Lower leg skin (tissue), 3 donors: Measurements from ENCODE around the gene THBS2.
"Not testable (repeated sequence)": the region's sequence is repeated elsewhere in the genome, so short reads cannot be mapped to it uniquely, and the experiment has no call there.

ENCODE experiments used
- POLR2A ChIP-seq, 2 donors: fragments of 450-650 bp; IDR thresholded peaks; one replicate each; pipeline ENCODE4 v1.6.1; 2016 to 2017; ENCODE audit warnings: antibody characterized with exemption in 2 of 2, mild to moderate bottlenecking in 1 of 2, moderate library complexity in 1 of 2
- TF ChIP-seq, protein P1 (sequence below), 3 donors: fragments of 450-650 bp; IDR thresholded peaks; one replicate each; pipeline ENCODE4 v1.5.1; 2016; ENCODE audit warnings: antibody characterized with exemption in 3 of 3, mild to moderate bottlenecking in 3 of 3, moderate library complexity in 2 of 3

DNA sequence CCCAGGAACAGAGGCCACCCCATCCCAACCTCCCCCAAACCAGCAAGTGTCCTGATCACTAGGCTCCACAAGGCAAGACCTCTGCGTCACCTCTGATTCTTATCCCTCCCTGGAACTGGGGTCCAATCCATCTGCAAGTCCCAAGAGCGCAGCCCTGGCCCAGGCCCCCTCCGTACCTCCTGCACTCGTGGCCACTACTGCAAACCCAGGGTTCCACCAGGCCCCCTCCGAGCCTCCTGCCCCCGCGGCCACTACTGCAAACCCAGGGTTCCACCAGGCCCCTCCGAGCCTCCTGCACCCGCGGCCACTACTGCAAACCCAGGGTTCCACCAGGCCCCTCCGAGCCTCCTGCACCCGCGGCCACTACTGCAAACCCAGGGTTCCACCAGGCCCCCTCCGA is 9.0 kb upstream of the THBS2 start:
- TF ChIP-seq, protein P1, sequence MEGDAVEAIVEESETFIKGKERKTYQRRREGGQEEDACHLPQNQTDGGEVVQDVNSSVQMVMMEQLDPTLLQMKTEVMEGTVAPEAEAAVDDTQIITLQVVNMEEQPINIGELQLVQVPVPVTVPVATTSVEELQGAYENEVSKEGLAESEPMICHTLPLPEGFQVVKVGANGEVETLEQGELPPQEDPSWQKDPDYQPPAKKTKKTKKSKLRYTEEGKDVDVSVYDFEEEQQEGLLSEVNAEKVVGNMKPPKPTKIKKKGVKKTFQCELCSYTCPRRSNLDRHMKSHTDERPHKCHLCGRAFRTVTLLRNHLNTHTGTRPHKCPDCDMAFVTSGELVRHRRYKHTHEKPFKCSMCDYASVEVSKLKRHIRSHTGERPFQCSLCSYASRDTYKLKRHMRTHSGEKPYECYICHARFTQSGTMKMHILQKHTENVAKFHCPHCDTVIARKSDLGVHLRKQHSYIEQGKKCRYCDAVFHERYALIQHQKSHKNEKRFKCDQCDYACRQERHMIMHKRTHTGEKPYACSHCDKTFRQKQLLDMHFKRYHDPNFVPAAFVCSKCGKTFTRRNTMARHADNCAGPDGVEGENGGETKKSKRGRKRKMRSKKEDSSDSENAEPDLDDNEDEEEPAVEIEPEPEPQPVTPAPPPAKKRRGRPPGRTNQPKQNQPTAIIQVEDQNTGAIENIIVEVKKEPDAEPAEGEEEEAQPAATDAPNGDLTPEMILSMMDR (IDR thresholded peaks at IDR 0.05), result not testable (repeated sequence)
- not testable (repeated sequence) for TF ChIP-seq POLR2A (IDR thresholded peaks at IDR 0.05)
